HEK293 (cell line): ENCODE results near the gene OCRL.

Source experiments
- CTCF ChIA-PET: fragments of 350-600 bp; formaldehyde crosslinking; extraction: SDS; loops from one replicate; lab custom pipeline; 2021; ENCODE audit warnings: antibody characterized with exemption; lab: Yijun Ruan, JAX
- POLR2A ChIA-PET: fragments of 300-600 bp; formaldehyde crosslinking; extraction: SDS; loops from one replicate; lab custom pipeline; 2020; ENCODE audit warnings: antibody characterized with exemption, inconsistent platforms; lab: Yijun Ruan, JAX
- H3K27ac ChIP-seq: fragments of 200-500 bp; sonication (Bioruptor generic); 2 replicates; pipeline ENCODE4 v1.5.1; 2014; ENCODE audit warnings: low read depth, low read length, control low read depth, inconsistent platforms; ENCODE audit errors: extremely low read depth
- H3K36me3 ChIP-seq, 2 experiments: fragments of 200-500 bp in 1 of 2; sonication (Bioruptor generic) in 1 of 2; 1 replicate in 1 of 2; 2 replicates in 1 of 2; pipeline ENCODE4 v1.5.1; 2014 to 2017; ENCODE audit warnings: inconsistent platforms in 2 of 2, low read length in 2 of 2; ENCODE audit not compliant: control insufficient read depth in 2 of 2, insufficient read depth in 1 of 2
- H3K4me1 ChIP-seq: fragments of 200-500 bp; sonication (Bioruptor generic); 2 replicates; pipeline ENCODE4 v1.5.1; 2014; ENCODE audit warnings: mild to moderate bottlenecking, low read length, inconsistent platforms; ENCODE audit not compliant: control insufficient read depth, insufficient read depth
- H3K4me3 ChIP-seq: 2 replicates; pipeline ENCODE4 v1.5.1; 2011; ENCODE audit warnings: low read depth, mild to moderate bottlenecking, control low read depth, low read length, moderate library complexity
- H3K9me3 ChIP-seq: fragments of 200-500 bp; sonication (Bioruptor generic); 2 replicates; pipeline ENCODE4 v1.5.1; 2014; ENCODE audit warnings: low read depth, low read length, inconsistent platforms; ENCODE audit not compliant: control insufficient read depth, insufficient read depth
- BCL11A ChIP-seq: fragments of 450-650 bp; formaldehyde crosslinking; IDR thresholded peaks from 2 replicates; pipeline ENCODE4 v1.5.1; 2016; ENCODE audit warnings: low read depth, missing biosample characterization, missing genetic modification characterization
- BCL11B ChIP-seq: fragments of 450-650 bp; formaldehyde crosslinking; IDR thresholded peaks from 2 replicates; pipeline ENCODE4 v1.5.1; 2016; ENCODE audit warnings: low read depth, missing biosample characterization, missing genetic modification characterization
- GLI2 ChIP-seq: fragments of 450-650 bp; formaldehyde crosslinking; IDR thresholded peaks from 2 replicates; pipeline ENCODE4; 2017; ENCODE audit warnings: missing biosample characterization, missing genetic modification characterization, low read depth, borderline replicate concordance
- GLIS2 ChIP-seq: fragments of 450-650 bp; formaldehyde crosslinking; IDR thresholded peaks from 2 replicates; pipeline ENCODE4 v1.5.1; 2016; ENCODE audit warnings: missing biosample characterization, missing genetic modification characterization
- HOXC10 ChIP-seq: sonication (generic); formaldehyde crosslinking; IDR thresholded peaks from 2 replicates; pipeline ENCODE4 v1.8.1; 2023; ENCODE audit warnings: mild to moderate bottlenecking, missing genetic modification reagents
- IKZF3 ChIP-seq: fragments of 450-650 bp; IDR thresholded peaks from 2 replicates; pipeline ENCODE4 v1.5.0; 2018; ENCODE audit warnings: missing biosample characterization, mild to moderate bottlenecking, missing genetic modification characterization, moderate library complexity
- KLF1 ChIP-seq: fragments of 450-650 bp; formaldehyde crosslinking; IDR thresholded peaks from 2 replicates; pipeline ENCODE4 v1.5.1; 2016; ENCODE audit warnings: missing biosample characterization, missing genetic modification characterization
- PATZ1 ChIP-seq: fragments of 450-650 bp; formaldehyde crosslinking; IDR thresholded peaks from 2 replicates; pipeline ENCODE4 v1.5.1; 2016; ENCODE audit warnings: missing biosample characterization, missing genetic modification characterization
- SALL2 ChIP-seq: fragments of 450-650 bp; formaldehyde crosslinking; IDR thresholded peaks from 2 replicates; pipeline ENCODE4 v1.5.0; 2017; ENCODE audit warnings: missing biosample characterization, mild to moderate bottlenecking, missing genetic modification characterization, borderline replicate concordance
- SP2 ChIP-seq: fragments of 450-650 bp; formaldehyde crosslinking; IDR thresholded peaks from 2 replicates; pipeline ENCODE4 v1.5.1; 2016; ENCODE audit warnings: missing biosample characterization, missing genetic modification characterization
- SP7 ChIP-seq: fragments of 450-650 bp; formaldehyde crosslinking; IDR thresholded peaks from 2 replicates; pipeline ENCODE4 v1.5.1; 2016; ENCODE audit warnings: missing biosample characterization, missing genetic modification characterization
- ZBTB11 ChIP-seq: fragments of 450-650 bp; formaldehyde crosslinking; conservative IDR thresholded peaks from 2 replicates; pipeline ENCODE4 v1.5.1; 2016; ENCODE audit warnings: low read depth, missing biosample characterization, missing genetic modification characterization
- ZBTB7A ChIP-seq: fragments of 450-650 bp; formaldehyde crosslinking; IDR thresholded peaks from 2 replicates; pipeline ENCODE4 v1.5.1; 2016; ENCODE audit warnings: low read depth, missing biosample characterization, missing genetic modification characterization
- ZNF10 ChIP-seq: fragments of 450-650 bp; formaldehyde crosslinking; IDR thresholded peaks from 2 replicates; pipeline ENCODE4 v1.5.1; 2017; ENCODE audit warnings: missing biosample characterization, missing genetic modification characterization
- ZNF221 ChIP-seq: fragments of 450-650 bp; formaldehyde crosslinking; IDR thresholded peaks from 2 replicates; pipeline ENCODE4 v1.5.1; 2017; ENCODE audit warnings: missing biosample characterization, missing genetic modification characterization, borderline replicate concordance
- ZNF24 ChIP-seq: fragments of 450-650 bp; formaldehyde crosslinking; IDR thresholded peaks from 2 replicates; pipeline ENCODE4 v1.5.1; 2016; ENCODE audit warnings: missing biosample characterization, missing genetic modification characterization
- ZNF335 ChIP-seq: fragments of 450-650 bp; formaldehyde crosslinking; conservative IDR thresholded peaks from 2 replicates; pipeline ENCODE4 v1.5.1; 2016; ENCODE audit warnings: missing biosample characterization, missing genetic modification characterization
- ZNF366 ChIP-seq: fragments of 450-650 bp; formaldehyde crosslinking; conservative IDR thresholded peaks from 2 replicates; pipeline ENCODE4 v1.5.1; 2016; ENCODE audit warnings: missing biosample characterization, missing genetic modification characterization
- ZNF449 ChIP-seq: fragments of 450-650 bp; formaldehyde crosslinking; IDR thresholded peaks from 2 replicates; pipeline ENCODE4 v1.5.1; 2017; ENCODE audit warnings: missing biosample characterization, mild to moderate bottlenecking, missing genetic modification characterization, moderate library complexity
- ZNF48 ChIP-seq: fragments of 450-650 bp; formaldehyde crosslinking; IDR thresholded peaks from 2 replicates; pipeline ENCODE4 v1.5.1; 2016; ENCODE audit warnings: missing biosample characterization, missing genetic modification characterization
- ZNF488 ChIP-seq: fragments of 450-650 bp; formaldehyde crosslinking; IDR thresholded peaks from 2 replicates; pipeline ENCODE4 v1.5.1; 2016; ENCODE audit warnings: missing biosample characterization, missing genetic modification characterization
- ZNF660 ChIP-seq: fragments of 450-650 bp; IDR thresholded peaks from 2 replicates; pipeline ENCODE4 v1.5.1; 2018; ENCODE audit warnings: missing biosample characterization, mild to moderate bottlenecking, missing genetic modification characterization
- ZNF704 ChIP-seq: fragments of 450-650 bp; formaldehyde crosslinking; IDR thresholded peaks from 2 replicates; pipeline ENCODE4 v1.5.1; 2016; ENCODE audit warnings: missing biosample characterization, missing genetic modification characterization
- ZNF747 ChIP-seq: fragments of 450-650 bp; formaldehyde crosslinking; IDR thresholded peaks from 2 replicates; pipeline ENCODE4 v1.5.1; 2016; ENCODE audit warnings: missing biosample characterization, missing genetic modification characterization
- ZSCAN23 ChIP-seq: fragments of 450-650 bp; formaldehyde crosslinking; IDR thresholded peaks from 2 replicates; pipeline ENCODE4 v1.5.1; 2016; ENCODE audit warnings: missing biosample characterization, missing genetic modification characterization
- ZXDB ChIP-seq: fragments of 450-650 bp; formaldehyde crosslinking; IDR thresholded peaks from 2 replicates; pipeline ENCODE4 v1.5.1; 2016; ENCODE audit warnings: missing biosample characterization, missing genetic modification characterization

OCRL gene

GRCh38 chrX:129520151-129520550, 19.9 kb upstream of the OCRL start:
- CTCF ChIA-PET, result no interaction called here
- TF ChIP-seq ZNF747 (tag by site-specific recombination) (no peak), ZNF449 (tag by site-specific recombination) (no peak), BCL11A (no peak), BCL11B (tag by site-specific recombination) (no peak), ZNF660 (tag by site-specific recombination) (no peak), ZNF488 (tag by site-specific recombination) (no peak), ZSCAN23 (tag by site-specific recombination) (no peak), ZNF10 (no peak), ZNF704 (tag by site-specific recombination) (no peak)
- TF ChIP-seq, all 188 proteins: peak for 0
- H3K9me3 ChIP-seq, result no peaks in the 10 kb centered on the region

GRCh38 chrX:129522184-129523078, 17.6 kb upstream of the OCRL start:
- H3K9me3 ChIP-seq, result no peaks in the 10 kb centered on the region
- peak overlapping the region; percentile 89; the same call in 1 of the 2 replicates for H3K27ac ChIP-seq
- peaks cover 3% of the 10 kb centered on the region; the same call in 1 of the 2 replicates for H3K4me1 ChIP-seq
- H3K4me3 ChIP-seq, result peak overlapping the region; percentile 74
- H3K36me3 ChIP-seq, result no peaks in the 10 kb centered on the region
- CTCF ChIA-PET, result interaction anchor here (1.1 kb wide), 1 partner anchor 26 kb away, joined by 4 read pairs; no protein-coding TSS in a partner anchor
- POLR2A ChIA-PET, result interaction anchor here (0.6 to 2.2 kb wide), 3 partner anchors 12 to 842 kb away, joined by 3 to 12 read pairs (median 3); no protein-coding TSS in a partner anchor
- TF ChIP-seq KLF1 (no peak), PATZ1 (peak; percentile 38; the same call in 1 of the 2 replicates), ZXDB (tag by site-specific recombination) (no peak), ZNF366 (no peak), IKZF3 (tag by site-specific recombination) (peak; percentile 65; the same call in 1 of the 2 replicates), SP7 (no peak), HOXC10 (CRISPR knock-in tag) (no peak), SP2 (tag by site-specific recombination) (no peak), ZNF48 (tag by site-specific recombination) (no peak), ZBTB11 (no peak), ZBTB7A (tag by site-specific recombination) (no peak), ZNF221 (tag by site-specific recombination) (no peak), GLI2 (tag by site-specific recombination) (no peak), ZNF24 (no peak), ZNF335 (tag by site-specific recombination) (peak; percentile 82), SALL2 (no peak), GLIS2 (tag by site-specific recombination) (0 out of 2 replicates have a peak, but pooled peaks have one; percentile 22)

More at GRCh38 chrX:129520151-129520550, 19.9 kb upstream of the OCRL start:
- no peak overlapping the region for H3K4me3 ChIP-seq
- peaks cover 3% of the 10 kb centered on the region; the same call in 1 of the 2 replicates for H3K4me1 ChIP-seq
- H3K36me3 ChIP-seq, result peaks cover 8 to 12% of the 10 kb centered on the region in 2 experiments
- H3K27ac ChIP-seq, result no peak overlapping the region
- POLR2A ChIA-PET, result no interaction called here
